Left lung (tissue), 10 donors: ENCODE results near the gene EGFR. TPM values are rescaled to one million over a fixed set of nuclear protein-coding genes. Genes with fewer than 3 reads are reported as not detected.

Source experiments
- ATAC-seq: fragments of 200-7000 bp; cut with Tn5 transposase; one replicate; pipeline ENCODE4 v1.9.1; 2020; ENCODE audit warnings: moderate library complexity
- DNase-seq, 4 donors: peaks; one replicate each; pipeline ENCODE4 v3.0.0-alpha.2; 2013 to 2020
- H3K27ac ChIP-seq, 2 donors: fragments of 200-600 bp; sonication (generic) in 1 of 2; one replicate each; pipeline versions ENCODE4 v1.5.0 to v1.8.0; 2020 to 2021
- H3K27me3 ChIP-seq, 2 donors: fragments of 200-600 bp; sonication (generic) in 1 of 2; one replicate each; pipeline versions ENCODE4 v1.5.0 to v1.8.0; 2020 to 2021
- H3K36me3 ChIP-seq, 2 donors: fragments of 200-600 bp; sonication (generic) in 1 of 2; one replicate each; pipeline versions ENCODE4 v1.5.0 to v1.8.0; 2020 to 2021
- H3K4me1 ChIP-seq, 2 donors: fragments of 200-600 bp; one replicate each; pipeline ENCODE4 v1.8.0; 2021
- H3K4me3 ChIP-seq, 2 donors: fragments of 200-600 bp; sonication (generic) in 1 of 2; one replicate each; pipeline versions ENCODE4 v1.5.0 to v1.8.0; 2020 to 2021; ENCODE audit warnings: mild to moderate bottlenecking in 1 of 2
- H3K9me3 ChIP-seq, 2 donors: fragments of 200-600 bp; sonication (generic) in 1 of 2; one replicate each; pipeline versions ENCODE4 v1.5.0 to v1.8.0; 2020 to 2021
- intact Hi-C, 2 donors: fragments of 100-400 bp; cut with DNase I; formaldehyde crosslinking; loops; one replicate each; pipeline versions ENCODE4 v1.11.2 to v1.14.2; 2022
- polyA plus RNA-seq, 6 donors: library from polyadenylated mRNA; unstranded; fragments of 120-200 nt; gene quantifications; one replicate each; pipeline ENCODE4 v1.2.1, GENCODE V29; 2013; ENCODE audit not compliant: insufficient read length in 6 of 6
- total RNA-seq, 2 donors: library from RNA; stranded (reverse); fragmentation: NEBNext Ultra II Directional; extraction: Animal tissue kit (Norgen Biotek cat#: 25700); gene quantifications; one replicate each; pipeline ENCODE4 v1.2.1, GENCODE V29; 2021
- TF ChIP-seq, protein P1 (sequence below), 2 donors: fragments of 200-600 bp; sonication (generic) in 1 of 2; IDR thresholded peaks; one replicate each; pipeline versions ENCODE4 v1.5.0 to v1.8.0; 2021; ENCODE audit warnings: antibody characterized with exemption in 2 of 2
- donor health status: DM: no; HTN: yes; CAD: no.
- donor health status: DM: no; HTN: no; CAD: no.

The EGFR gene
- total and polyA plus RNA-seq, 8 donors = 48.7 to 79.3 (median 54.1) TPM

DNA sequence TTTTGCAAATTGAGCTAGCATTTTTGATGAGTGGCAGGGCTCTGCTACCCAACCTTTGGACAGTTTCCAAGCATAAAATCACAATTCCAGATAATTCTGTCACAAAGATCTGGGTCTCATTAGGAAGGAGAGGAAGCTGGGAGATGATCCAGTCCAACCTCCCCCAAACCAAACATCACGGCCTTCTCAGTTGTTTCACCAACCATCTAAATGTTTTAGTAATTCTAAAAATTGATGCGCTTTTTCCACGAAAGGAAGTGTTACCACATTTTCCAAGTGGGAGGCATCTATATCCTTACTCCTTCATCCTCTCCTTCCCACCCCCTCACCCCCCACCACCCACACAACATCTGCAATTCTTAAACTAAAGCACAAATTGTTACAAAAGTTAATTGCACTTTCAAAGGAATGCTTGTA lies 108.3 kb downstream of the EGFR start:
- H3K36me3 ChIP-seq = no peaks in the 10 kb centered on the region
- H3K9me3 ChIP-seq = no peaks in the 10 kb centered on the region
- no peak for DNase-seq
- H3K4me1 ChIP-seq = peaks cover 32 to 52% of the 10 kb centered on the region in 2 donors
- peak overlapping the region; percentile 73 to 91 for H3K27ac ChIP-seq
- intact Hi-C loops = no loop called here
- ATAC-seq = no peak
- H3K4me3 ChIP-seq = no peak overlapping the region
- TF ChIP-seq, protein P1, sequence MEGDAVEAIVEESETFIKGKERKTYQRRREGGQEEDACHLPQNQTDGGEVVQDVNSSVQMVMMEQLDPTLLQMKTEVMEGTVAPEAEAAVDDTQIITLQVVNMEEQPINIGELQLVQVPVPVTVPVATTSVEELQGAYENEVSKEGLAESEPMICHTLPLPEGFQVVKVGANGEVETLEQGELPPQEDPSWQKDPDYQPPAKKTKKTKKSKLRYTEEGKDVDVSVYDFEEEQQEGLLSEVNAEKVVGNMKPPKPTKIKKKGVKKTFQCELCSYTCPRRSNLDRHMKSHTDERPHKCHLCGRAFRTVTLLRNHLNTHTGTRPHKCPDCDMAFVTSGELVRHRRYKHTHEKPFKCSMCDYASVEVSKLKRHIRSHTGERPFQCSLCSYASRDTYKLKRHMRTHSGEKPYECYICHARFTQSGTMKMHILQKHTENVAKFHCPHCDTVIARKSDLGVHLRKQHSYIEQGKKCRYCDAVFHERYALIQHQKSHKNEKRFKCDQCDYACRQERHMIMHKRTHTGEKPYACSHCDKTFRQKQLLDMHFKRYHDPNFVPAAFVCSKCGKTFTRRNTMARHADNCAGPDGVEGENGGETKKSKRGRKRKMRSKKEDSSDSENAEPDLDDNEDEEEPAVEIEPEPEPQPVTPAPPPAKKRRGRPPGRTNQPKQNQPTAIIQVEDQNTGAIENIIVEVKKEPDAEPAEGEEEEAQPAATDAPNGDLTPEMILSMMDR (IDR thresholded peaks at IDR 0.05) = no peak
- no peaks in the 10 kb centered on the region for H3K27me3 ChIP-seq

DNA sequence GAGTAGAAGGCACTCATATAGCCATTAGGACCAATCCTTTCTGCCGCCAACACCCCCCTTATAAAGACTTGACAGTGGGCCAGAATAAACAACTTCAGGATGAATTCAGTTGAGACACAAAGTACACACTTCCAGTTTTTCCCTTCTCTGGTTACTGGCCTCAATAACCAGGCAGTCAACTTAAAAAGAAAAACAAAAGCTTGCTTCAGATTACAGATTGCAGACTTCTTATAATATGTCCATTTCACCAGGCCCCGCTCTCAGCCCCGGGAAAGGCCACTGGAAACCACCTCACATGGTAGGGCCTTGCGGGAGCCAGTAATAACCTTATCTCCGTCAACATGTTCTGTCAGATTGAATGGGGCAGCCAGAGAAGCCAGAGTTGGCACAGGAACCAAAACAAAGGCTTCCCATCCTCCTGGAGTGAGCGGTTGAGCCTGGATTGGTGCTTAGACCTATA lies 108.8 kb downstream of the EGFR start:
- peak overlapping the region; percentile 73 to 91 for H3K27ac ChIP-seq
- peaks cover 37 to 57% of the 10 kb centered on the region in 2 donors for H3K4me1 ChIP-seq
- intact Hi-C loops = no loop called here

DNA sequence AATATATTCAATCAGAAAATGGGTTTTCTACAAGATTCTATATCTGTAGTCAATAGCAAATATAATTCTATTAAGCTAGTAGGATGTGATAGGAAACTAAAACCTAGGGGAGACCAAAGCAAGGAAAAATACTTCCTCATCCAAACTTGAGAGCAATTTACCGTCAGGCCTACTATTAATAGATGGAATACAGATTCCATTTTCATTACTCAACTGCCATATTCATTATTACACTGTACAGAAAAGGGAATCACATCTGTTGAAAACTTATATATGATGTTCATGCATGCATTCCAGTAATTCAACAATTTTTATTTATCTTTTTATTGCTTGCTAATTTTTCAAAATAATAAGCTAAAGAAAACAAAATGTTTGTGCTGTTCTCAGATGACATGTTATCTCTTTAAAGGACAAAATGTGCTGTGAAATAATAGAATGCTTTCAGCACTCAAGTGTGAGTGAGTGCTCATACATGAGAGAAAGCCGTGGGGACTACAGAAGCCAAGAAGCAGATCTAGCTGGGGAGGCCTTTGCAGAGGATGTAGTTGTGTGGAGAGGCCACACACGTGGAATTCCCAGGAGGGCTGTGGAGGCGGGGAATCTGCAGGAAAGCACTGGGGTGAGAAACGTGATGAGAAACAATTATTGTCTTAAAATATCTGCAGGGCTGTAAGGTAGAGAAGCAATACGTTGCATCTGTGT lies 110.0 kb downstream of the EGFR start:
- H3K4me3 ChIP-seq = no peak overlapping the region

More for the DNA sequence above, 108.8 kb downstream of the EGFR start:
- Histone ChIP-seq H3K27me3 (no peaks in the 10 kb centered on the region), H3K4me3 (no peak overlapping the region), H3K36me3 (no peaks in the 10 kb centered on the region), H3K9me3 (no peaks in the 10 kb centered on the region)
- TF ChIP-seq, protein P1 (IDR thresholded peaks at IDR 0.05) = no peak
- DNase-seq (peak in 3 of 4 donors; percentile 64 to 88 (median 77)), ATAC-seq (peak; percentile 61)

DNA sequence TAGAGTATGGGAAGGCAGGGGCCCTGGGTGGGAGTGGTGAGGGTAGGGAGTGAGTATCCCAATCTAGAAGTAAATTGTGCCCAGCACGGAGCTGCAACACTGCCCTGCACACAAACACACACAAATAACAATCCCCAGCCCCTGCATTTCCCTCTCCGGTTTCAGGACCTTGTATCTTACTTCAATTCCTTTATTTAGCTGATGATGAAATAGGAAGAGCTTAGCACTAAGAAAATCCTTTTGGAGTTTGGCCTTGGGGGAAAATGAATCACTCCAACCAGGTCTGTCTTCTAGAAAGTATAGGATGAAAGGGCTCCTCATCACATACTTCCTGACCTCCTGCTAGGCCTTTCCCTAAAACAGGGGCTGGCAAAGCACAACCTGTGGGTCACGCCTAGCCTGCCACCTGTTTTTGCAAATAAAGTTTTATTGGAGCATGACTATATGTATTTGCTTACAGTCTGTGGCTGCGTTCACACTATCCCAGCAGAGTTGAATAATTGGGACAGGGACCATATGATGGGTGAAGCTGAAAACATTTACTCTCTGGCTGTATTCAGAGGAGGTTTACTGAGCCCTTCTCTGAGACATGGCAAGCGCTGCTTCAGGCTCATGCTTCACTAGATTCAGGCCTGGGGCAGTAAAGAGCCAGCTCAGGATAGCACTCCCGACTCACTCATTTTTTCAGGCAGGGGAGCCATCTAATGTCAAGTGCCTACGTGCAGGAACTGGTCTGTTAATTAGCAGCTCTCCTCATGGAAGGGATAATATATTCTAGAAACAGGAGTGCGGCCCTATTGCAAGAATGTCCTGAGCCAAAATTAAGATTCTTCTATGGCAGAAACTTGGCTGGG lies 111.0 kb downstream of the EGFR start:
- no peak overlapping the region for H3K4me3 ChIP-seq
- no peaks in the 10 kb centered on the region for H3K9me3 ChIP-seq
- ATAC-seq = peak; percentile 13
- no peaks in the 10 kb centered on the region for H3K27me3 ChIP-seq
- peak overlapping the region; percentile 47 to 91 for H3K27ac ChIP-seq
- no peaks in the 10 kb centered on the region for H3K36me3 ChIP-seq
- DNase-seq = peak in 1 of 4 donors; percentile 53
- intact Hi-C loops = no loop called here
- peaks cover 54 to 76% of the 10 kb centered on the region in 2 donors for H3K4me1 ChIP-seq
- TF ChIP-seq, protein P1 (IDR thresholded peaks at IDR 0.05) = no peak

More for the DNA sequence above, 110.0 kb downstream of the EGFR start:
- ATAC-seq = peak; percentile 6
- Histone ChIP-seq H3K9me3 (no peaks in the 10 kb centered on the region), H3K27ac (peak overlapping the region; percentile 73 to 91), H3K36me3 (no peaks in the 10 kb centered on the region), H3K4me1 (peaks cover 49 to 66% of the 10 kb centered on the region in 2 donors), H3K27me3 (no peaks in the 10 kb centered on the region)
- intact Hi-C loops = no loop called here
- peak in 2 of 4 donors; percentile 64 to 83 for DNase-seq
- TF ChIP-seq, protein P1 (IDR thresholded peaks at IDR 0.05) = no peak
